ENCODE results near the gene VIP.

The VIP gene

GRCh38 chr6:152736687-152737273 is 13.8 kb upstream of the VIP start:
- Mint-ChIP-seq H3K27ac (no peak overlapping the region), H3K36me3 (ENCODE audit: low read depth) (no peaks in the 10 kb centered on the region), H3K27me3 (ENCODE audit: low read depth, poor library complexity) (peaks cover 4% of the 10 kb centered on the region), H3K9me3 (peaks cover 4% of the 10 kb centered on the region), H3K4me1 (no peaks in the 10 kb centered on the region), H3K4me3 (no peak overlapping the region)
- no peak for DNase-seq
- no peak for TF ChIP-seq CTCF (IDR thresholded peaks at IDR 0.05)

GRCh38 chr6:152745509-152746171 is 5.0 kb upstream of the VIP start:
- H3K36me3 Mint-ChIP-seq (ENCODE audit: low read depth) = no peaks in the 10 kb centered on the region
- H3K27ac Mint-ChIP-seq = no peak overlapping the region
- no peak for TF ChIP-seq CTCF (IDR thresholded peaks at IDR 0.05)
- H3K4me1 Mint-ChIP-seq = no peaks in the 10 kb centered on the region
- no peaks in the 10 kb centered on the region for H3K9me3 Mint-ChIP-seq
- DNase-seq = no peak
- peaks cover 10% of the 10 kb centered on the region for H3K27me3 Mint-ChIP-seq (ENCODE audit: low read depth, poor library complexity)
- H3K4me3 Mint-ChIP-seq = no peak overlapping the region

- Mint-ChIP-seq H3K9me3 (no peaks in the 10 kb centered on the region), H3K27me3 (ENCODE audit: low read depth, poor library complexity) (peaks cover 10% of the 10 kb centered on the region), H3K4me3 (no peak overlapping the region), H3K36me3 (ENCODE audit: low read depth) (no peaks in the 10 kb centered on the region), H3K27ac (no peak overlapping the region), H3K4me1 (no peaks in the 10 kb centered on the region)
- TF ChIP-seq CTCF (IDR thresholded peaks at IDR 0.05) = no peak
- no peak for DNase-seq
Observed at GRCh38 chr6:152746172-152746553, 4.4 kb upstream of the VIP start.

- Mint-ChIP-seq H3K9me3 (no peaks in the 10 kb centered on the region), H3K4me1 (no peaks in the 10 kb centered on the region), H3K27me3 (ENCODE audit: low read depth, poor library complexity) (peaks cover 5% of the 10 kb centered on the region), H3K27ac (no peak overlapping the region), H3K36me3 (ENCODE audit: low read depth) (no peaks in the 10 kb centered on the region), H3K4me3 (no peak overlapping the region)
- DNase-seq = no peak
- no peak for TF ChIP-seq CTCF (IDR thresholded peaks at IDR 0.05)
Observed at GRCh38 chr6:152748843-152749242, 1.8 kb upstream of the VIP start.

- H3K9me3 Mint-ChIP-seq = no peaks in the 10 kb centered on the region
- TF ChIP-seq CTCF (IDR thresholded peaks at IDR 0.05) = no peak
- no peak overlapping the region for H3K27ac Mint-ChIP-seq
- H3K4me3 Mint-ChIP-seq = no peak overlapping the region
- no peaks in the 10 kb centered on the region for H3K36me3 Mint-ChIP-seq (ENCODE audit: low read depth)
- DNase-seq = no peak
- H3K27me3 Mint-ChIP-seq (ENCODE audit: low read depth, poor library complexity) = peaks cover 5% of the 10 kb centered on the region
- H3K4me1 Mint-ChIP-seq = no peaks in the 10 kb centered on the region
Observed at GRCh38 chr6:152749336-152749735, 1.3 kb upstream of the VIP start.

GRCh38 chr6:152765331-152765730 is 14.7 kb downstream of the VIP start:
- H3K9me3 Mint-ChIP-seq = no peaks in the 10 kb centered on the region
- H3K4me3 Mint-ChIP-seq = no peak overlapping the region
- no peaks in the 10 kb centered on the region for H3K27me3 Mint-ChIP-seq (ENCODE audit: low read depth, poor library complexity)
- H3K27ac Mint-ChIP-seq = no peak overlapping the region
- H3K4me1 Mint-ChIP-seq = no peaks in the 10 kb centered on the region
- no peaks in the 10 kb centered on the region for H3K36me3 Mint-ChIP-seq (ENCODE audit: low read depth)
- TF ChIP-seq CTCF (IDR thresholded peaks at IDR 0.05) = no peak
- no peak for DNase-seq

Measured in nephron progenitor cell (in vitro differentiated cells).